ENCODE results near the gene BCAP31.

Gene BCAP31

GRCh38 chrX:153681175-153681574 is 43.0 kb downstream of the BCAP31 start:
- TF ChIP-seq POLR2A (IDR thresholded peaks at IDR 0.05; ENCODE audit: extremely low read depth, insufficient read length) (no peak), MAX (IDR thresholded peaks at IDR 0.05; ENCODE audit: low read depth, low read length) (no peak), MYC (IDR thresholded peaks at IDR 0.05; ENCODE audit: low read depth, low read length) (no peak)
- TF ChIP-seq, protein P1, sequence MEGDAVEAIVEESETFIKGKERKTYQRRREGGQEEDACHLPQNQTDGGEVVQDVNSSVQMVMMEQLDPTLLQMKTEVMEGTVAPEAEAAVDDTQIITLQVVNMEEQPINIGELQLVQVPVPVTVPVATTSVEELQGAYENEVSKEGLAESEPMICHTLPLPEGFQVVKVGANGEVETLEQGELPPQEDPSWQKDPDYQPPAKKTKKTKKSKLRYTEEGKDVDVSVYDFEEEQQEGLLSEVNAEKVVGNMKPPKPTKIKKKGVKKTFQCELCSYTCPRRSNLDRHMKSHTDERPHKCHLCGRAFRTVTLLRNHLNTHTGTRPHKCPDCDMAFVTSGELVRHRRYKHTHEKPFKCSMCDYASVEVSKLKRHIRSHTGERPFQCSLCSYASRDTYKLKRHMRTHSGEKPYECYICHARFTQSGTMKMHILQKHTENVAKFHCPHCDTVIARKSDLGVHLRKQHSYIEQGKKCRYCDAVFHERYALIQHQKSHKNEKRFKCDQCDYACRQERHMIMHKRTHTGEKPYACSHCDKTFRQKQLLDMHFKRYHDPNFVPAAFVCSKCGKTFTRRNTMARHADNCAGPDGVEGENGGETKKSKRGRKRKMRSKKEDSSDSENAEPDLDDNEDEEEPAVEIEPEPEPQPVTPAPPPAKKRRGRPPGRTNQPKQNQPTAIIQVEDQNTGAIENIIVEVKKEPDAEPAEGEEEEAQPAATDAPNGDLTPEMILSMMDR (IDR thresholded peaks at IDR 0.05; ENCODE audit: low read depth, low read length): no peak
- no peak overlapping the region for H3K4me3 ChIP-seq (ENCODE audit: low read depth, low read length)
- no peak for DNase-seq (ENCODE audit: low read depth)

DNA sequence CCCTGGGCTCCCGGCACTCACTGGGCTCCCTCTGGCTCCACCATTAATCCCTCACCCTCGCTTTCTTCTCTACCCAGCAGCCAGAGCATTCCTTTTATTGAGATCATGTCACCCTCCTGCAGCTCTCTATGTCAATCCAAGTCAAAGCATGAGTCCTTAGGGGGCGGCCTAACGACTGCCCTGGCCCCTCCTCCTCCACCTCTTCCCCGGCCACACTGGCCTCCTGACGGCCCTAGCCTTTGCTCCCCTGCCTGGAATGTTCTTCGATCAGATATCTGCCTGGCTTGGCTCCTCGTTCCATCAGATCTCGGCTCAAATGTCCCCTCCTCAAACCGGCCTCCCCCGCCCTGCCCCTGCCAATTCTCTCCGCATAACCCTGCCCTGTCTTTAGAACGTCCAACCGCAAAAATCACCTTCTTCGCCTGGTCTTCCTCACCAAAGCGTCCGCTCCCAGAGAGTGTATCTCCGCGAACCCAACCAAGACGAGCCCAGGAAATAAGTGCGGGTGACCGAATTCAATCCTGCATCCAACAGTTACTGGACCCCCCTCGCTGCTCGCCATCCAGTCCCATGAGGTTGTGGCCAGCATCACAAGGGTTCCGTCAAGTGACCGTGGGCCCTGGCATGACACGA is 49.9 kb downstream of the BCAP31 start:
- no peak overlapping the region for H3K4me3 ChIP-seq (ENCODE audit: low read depth, low read length)
- no peak for DNase-seq (ENCODE audit: low read depth)
- TF ChIP-seq POLR2A (IDR thresholded peaks at IDR 0.05; ENCODE audit: extremely low read depth, insufficient read length): no peak
- TF ChIP-seq, protein P1 (IDR thresholded peaks at IDR 0.05; ENCODE audit: low read depth, low read length): no peak
- TF ChIP-seq MYC (IDR thresholded peaks at IDR 0.05; ENCODE audit: low read depth, low read length): no peak
- no peak for TF ChIP-seq MAX (IDR thresholded peaks at IDR 0.05; ENCODE audit: low read depth, low read length)

DNA sequence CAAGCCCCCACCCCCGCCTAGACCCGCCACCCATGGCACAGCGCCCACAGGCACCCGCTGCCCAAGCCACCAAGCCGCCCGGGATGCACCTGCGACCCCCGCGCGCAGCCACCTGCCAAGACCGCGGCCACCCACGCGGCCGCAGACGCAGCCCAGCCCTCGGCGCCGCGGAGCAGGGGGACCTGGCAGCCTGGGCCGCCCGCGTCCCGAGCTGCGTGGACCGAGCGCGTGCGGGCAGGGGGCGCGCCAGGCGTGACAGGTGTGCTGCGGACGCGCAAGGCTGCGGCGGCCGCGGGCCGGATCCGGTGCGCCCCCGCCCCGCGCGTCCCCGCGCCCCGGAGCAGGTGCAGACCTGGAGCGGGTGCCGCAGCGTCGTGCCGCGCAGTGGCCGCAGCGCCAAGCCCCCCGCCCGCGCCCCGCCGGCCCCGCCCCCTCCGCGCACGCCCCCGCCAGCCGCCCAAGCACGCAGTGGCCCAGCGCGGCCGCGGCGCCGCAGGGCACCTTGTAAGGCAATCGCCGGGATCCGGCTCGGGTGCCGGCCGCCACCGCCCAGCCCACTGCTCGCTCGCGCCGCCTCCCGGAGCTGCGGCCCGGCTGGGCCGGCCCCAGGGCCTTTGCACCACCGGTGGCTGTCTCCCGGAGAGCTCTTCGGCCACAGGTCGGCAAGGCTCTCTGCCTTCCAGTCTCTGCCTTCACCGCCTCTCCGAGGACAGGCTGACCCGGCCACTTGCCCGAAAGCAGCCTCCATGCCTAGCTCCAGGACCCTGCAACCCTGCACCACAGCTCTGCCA is 50.6 kb downstream of the BCAP31 start, which contains the start of gene PNCK:
TSS of gene PNCK (minus strand) at position 386 of the 791 bp plus-strand sequence. CDS start 737 bp downstream, outside the sequence.
- TF ChIP-seq, protein P1 (IDR thresholded peaks at IDR 0.05; ENCODE audit: low read depth, low read length): no peak
- TF ChIP-seq MYC (IDR thresholded peaks at IDR 0.05; ENCODE audit: low read depth, low read length) (no peak), POLR2A (IDR thresholded peaks at IDR 0.05; ENCODE audit: extremely low read depth, insufficient read length) (no peak), MAX (IDR thresholded peaks at IDR 0.05; ENCODE audit: low read depth, low read length) (no peak)
- H3K4me3 ChIP-seq (ENCODE audit: low read depth, low read length): no peak within 1 kb of the TSS
- no peak for DNase-seq (ENCODE audit: low read depth)

DNA sequence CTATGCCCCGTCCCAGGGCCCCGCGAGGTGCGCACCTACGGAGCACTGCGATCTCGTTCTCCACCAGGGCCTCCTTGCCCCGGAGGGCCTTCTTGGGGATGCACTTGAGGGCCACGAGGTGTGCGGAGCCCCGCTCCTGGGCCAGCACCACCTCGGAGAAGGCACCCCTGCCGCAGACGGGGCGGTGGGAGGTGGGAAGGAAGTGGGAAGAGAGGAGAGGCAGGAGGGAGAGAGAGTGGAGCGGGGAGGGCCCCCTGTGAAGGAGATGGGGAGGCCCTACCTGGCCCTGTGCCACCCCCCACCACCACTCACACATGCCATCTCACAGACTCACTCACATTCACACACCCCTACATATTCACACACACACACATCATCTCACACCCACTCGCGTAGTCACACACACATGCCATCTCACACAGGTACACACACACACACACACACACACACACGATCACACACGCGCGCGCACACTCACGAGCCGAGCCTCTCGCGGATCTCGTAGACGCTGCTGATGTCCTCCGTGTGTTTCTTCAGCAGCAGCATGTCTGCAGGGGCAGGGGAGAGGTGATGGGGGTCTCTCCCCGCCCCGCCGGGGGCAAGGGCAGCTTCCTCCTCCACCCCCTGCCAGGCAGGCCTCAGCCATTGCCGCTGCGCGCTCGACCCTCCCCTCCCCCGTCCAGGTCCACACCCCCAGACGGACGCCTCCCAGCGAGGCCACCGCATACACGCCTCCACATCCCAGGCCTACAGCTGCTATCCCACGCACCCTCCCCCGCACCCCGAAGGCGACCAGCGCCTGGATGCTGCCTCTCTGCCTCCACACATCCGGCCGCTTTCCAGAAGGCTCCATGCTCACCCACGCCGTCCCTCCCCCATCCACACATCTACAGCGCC is 51.4 kb downstream of the BCAP31 start:
- TF ChIP-seq, protein P1 (IDR thresholded peaks at IDR 0.05; ENCODE audit: low read depth, low read length): no peak
- TF ChIP-seq MAX (IDR thresholded peaks at IDR 0.05; ENCODE audit: low read depth, low read length): no peak
- no peak for TF ChIP-seq POLR2A (IDR thresholded peaks at IDR 0.05; ENCODE audit: extremely low read depth, insufficient read length)
- no peak for TF ChIP-seq MYC (IDR thresholded peaks at IDR 0.05; ENCODE audit: low read depth, low read length)
- DNase-seq (ENCODE audit: low read depth): peak; percentile 27
- H3K4me3 ChIP-seq (ENCODE audit: low read depth, low read length): no peak overlapping the region
